ENCODE measurements around the gene MPI. TPM values are rescaled to one million over a fixed set of nuclear protein-coding genes. Genes with fewer than 3 reads are reported as not detected.

MPI gene, protein sequence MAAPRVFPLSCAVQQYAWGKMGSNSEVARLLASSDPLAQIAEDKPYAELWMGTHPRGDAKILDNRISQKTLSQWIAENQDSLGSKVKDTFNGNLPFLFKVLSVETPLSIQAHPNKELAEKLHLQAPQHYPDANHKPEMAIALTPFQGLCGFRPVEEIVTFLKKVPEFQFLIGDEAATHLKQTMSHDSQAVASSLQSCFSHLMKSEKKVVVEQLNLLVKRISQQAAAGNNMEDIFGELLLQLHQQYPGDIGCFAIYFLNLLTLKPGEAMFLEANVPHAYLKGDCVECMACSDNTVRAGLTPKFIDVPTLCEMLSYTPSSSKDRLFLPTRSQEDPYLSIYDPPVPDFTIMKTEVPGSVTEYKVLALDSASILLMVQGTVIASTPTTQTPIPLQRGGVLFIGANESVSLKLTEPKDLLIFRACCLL
- total RNA-seq = 22.3 and 54.6 TPM in 2 replicates

DNA sequence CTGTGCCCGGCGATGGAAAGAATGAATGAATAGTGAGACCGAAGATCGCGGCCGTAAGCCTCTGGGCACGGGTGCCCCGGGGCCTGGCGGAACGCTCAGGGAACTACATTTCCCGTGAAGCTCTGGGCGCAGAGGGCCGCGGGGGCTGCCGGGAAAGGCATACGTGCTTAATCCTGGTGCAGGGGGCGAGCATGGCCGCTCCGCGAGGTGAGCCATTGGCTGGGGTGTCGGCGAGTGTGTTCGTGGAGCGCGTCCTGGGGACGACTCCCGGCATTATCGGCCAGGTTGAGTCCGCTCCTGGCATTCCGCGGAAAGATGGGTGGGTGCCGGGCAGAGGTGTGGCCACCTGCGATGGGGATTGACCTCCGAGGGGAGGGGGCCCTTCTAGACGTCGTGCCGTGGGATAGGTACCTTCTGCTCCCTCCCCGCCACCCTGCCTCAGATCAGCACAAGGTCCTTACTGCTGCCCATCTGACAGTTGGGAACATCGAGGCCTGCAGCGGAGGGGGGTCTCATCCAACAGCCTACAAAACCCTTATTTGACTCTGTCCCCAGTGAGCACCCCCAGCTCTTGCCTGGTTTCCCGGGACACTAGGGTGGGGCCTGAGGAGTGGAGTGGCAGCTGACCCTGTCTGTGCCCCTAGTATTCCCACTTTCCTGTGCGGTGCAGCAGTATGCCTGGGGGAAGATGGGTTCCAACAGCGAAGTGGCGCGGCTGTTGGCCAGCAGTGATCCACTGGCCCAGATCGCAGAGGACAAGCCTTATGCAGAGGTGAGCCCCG lies at the start of gene MPI:
MPI (plus strand) TSS at position 160 of the 782 bp plus-strand sequence; CDS start at position 192, 32 bp downstream.

DNA sequence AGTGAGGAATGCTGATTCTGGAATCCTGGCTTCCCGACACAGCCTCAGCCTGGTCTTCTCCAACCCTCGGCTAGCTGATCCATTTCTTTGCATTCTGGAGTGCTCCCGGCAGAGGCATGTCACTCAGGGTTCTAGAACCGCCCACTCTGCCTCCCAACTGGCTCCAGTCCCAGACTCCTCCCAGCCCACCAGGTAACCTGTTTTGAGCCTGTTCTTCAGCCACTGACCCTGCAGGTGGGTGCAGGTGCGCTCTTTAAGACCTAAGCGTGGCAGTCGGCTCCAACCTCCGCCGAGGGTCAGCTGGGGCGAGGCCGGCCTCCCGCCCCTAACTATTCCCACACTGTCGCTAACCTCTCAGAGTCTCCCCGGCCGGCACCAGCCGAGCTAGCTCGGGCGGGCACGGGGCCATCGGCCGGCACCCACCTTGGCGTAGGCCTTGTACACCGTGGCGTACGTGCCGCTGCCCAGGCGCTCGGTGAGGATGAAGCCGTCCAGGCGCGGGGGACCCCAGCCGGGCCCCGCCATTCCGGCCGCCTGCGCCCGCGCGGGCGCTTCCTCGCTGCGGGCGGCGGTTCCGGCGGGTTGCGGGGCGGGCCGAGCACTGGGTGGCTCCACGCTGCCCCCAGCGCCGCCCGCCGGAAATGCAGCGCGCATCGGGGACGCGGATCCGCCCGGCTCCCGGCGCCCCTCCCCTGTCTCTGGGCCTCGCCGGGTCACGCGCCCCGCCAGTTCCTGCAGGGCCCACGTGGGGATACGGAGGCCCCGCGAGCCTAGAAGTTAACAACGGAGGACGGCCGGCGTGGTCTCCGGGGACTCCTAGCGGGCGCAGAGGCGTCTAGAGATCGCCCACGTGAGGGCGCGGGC lies 47.0 kb upstream of the MPI start, which contains the start of gene ULK3:
ULK3 (minus strand) TSS at position 576 of the 864 bp plus-strand sequence; CDS start at position 525, 51 bp downstream.

DNA sequence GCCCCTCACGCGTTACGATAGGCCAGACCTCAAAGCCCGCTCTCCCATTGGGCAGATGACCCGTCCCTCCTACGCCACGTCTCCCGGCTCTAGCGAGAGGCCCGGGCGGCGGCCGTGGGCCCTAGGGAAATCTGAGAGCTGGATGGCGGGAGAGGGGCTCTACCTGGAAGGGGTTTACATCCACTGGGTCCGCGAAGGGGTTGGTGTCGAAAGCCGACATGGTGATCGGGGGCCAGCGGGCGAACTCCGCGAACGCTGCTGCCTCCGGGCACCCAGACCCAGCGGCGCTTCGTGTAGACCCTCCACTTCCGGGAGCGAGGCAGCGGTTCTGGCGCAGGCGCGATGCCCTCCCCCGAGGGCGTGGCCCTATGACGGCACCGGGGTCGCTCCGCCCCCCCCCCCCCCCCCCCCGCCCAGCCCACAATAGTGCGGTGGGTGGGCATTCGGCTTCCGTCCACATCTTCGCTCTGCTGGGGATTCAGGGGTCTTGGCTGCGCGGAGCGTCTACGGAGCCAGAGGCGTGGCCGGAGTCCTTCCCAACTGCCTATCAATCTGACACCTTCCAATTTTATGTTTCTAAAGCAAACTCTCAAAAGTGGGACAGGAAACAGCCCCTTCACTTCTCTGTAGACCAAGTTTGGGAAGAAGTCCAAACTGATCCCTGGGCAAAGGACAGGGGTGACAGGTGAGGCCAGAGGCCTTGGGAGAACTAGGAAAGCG lies 16.6 kb upstream of the MPI start, which contains the start of gene SCAMP2:
SCAMP2 (minus strand) TSS at position 330 of the 720 bp plus-strand sequence; CDS start at position 220, 110 bp downstream.

DNA sequence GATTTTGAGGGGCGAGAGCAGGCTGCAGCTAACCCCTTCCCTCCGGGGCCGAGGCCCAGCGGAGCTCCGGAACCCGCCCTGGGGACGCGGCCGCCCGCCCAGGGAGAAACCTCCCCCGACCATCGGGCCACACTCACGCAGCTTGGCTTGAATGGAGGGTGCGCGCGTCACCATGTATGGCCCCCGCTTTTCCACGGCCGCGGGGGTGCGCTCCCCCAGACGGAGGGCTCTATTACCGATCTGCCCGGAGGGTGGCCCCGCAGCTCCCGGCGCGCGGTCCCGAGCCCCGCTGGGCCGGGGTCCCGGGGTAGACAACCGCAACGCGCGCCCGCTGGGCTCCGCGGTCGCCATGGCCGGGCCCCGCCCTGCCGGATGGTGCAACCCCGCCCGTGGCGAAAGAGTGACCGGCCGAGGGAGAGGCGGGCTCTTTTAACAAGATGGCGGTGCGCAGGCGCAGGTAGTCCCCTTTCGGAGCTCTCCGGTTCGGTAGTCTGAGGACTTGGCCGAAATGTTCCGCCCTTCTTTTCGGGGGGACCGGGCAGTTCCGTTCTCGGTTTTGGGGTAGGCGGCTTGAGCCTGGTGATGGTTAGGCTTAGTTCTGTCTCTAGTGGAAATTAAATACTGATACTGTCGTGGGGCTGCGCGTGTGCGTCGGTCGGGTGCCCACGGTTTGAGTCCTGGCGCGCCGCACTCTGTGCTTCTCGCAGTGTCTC lies 16.8 kb downstream of the MPI start, which contains the start of gene FAM219B:
FAM219B (minus strand) TSS at position 402 of the 713 bp plus-strand sequence; CDS start at position 351, 51 bp downstream.

DNA sequence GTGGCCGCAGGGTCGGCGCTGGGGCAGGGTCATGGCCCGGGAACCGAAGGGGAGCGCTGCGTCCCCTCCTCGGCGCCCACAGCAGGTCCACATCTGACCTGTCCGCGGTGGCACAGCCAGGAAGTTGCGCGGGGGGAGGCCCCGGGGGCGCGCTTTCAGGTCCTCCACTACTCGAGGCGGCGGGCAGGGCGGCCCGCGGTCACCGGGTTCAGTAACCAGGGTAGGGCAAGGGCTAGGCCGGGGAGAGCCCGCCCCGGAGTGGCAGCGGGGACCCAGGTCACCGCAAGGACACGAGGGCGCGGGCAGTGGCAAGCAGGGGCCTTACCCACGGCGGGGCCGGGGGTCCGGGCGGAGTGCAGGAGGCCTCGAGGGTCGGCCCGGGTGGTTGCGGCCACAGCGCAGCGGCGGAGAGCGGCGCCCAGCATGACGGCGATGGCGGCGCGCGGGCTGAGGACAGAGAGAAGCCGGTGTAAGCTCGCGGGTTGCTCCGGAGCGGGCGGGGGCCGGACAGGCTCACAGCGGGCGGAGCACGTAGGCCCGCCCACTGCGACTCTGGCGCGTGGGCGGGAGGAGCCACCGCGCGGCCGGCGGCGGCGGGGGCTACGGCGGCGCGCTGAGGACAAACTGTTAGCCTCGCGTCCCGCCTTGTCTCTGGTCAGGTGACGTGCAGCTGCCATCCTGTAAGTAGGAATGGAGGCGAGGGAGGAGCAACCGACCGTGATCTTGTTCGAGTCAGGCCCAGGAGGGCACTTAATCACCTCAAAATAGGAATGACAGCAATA lies 47.9 kb downstream of the MPI start, which contains the start of gene COX5A:
COX5A (minus strand) TSS at position 484 of the 782 bp plus-strand sequence; CDS start at position 425, 59 bp downstream.

Other genes starting within 250 kb of the MPI start
- 10.0 and 29.5 TPM in 2 replicates for gene EDC3, start 194.0 kb upstream of the MPI start, total RNA-seq
- 22.8 and 31.5 TPM in 2 replicates for gene CYP1A1, start 164.5 kb upstream of the MPI start, total RNA-seq
- gene CYP1A2, start 141.2 kb upstream of the MPI start, total RNA-seq = not detected in 2 replicates
- 29.6 and 87.0 TPM in 2 replicates for gene CSK, start 108.0 kb upstream of the MPI start, total RNA-seq
- 0.13 TPM in 1 of 2 replicates, not detected in the other for gene LMAN1L, start 77.2 kb upstream of the MPI start, total RNA-seq
- gene CPLX3, start 63.4 kb upstream of the MPI start, total RNA-seq = not detected in 2 replicates
- gene ULK3, start 46.9 kb upstream of the MPI start, total RNA-seq = 13.3 and 33.2 TPM in 2 replicates
- 12.1 and 31.5 TPM in 2 replicates for gene SCAMP2, start 16.7 kb upstream of the MPI start, total RNA-seq
- 29.6 and 44.9 TPM in 2 replicates for gene FAM219B, start 16.8 kb downstream of the MPI start, total RNA-seq
- 50.3 and 70.5 TPM in 2 replicates for gene COX5A, start 48.0 kb downstream of the MPI start, total RNA-seq
- 10.6 and 11.2 TPM in 2 replicates for gene RPP25, start 66.7 kb downstream of the MPI start, total RNA-seq
- gene SCAMP5, start 105.5 kb downstream of the MPI start, total RNA-seq = 5.3 and 5.9 TPM in 2 replicates
- gene PPCDC, start 133.5 kb downstream of the MPI start, total RNA-seq = 12.0 and 12.3 TPM in 2 replicates